ENCODE results near the gene NET1.

- TF ChIP-seq CTCF (IDR thresholded peaks at IDR 0.05 in 8 of 11, conservative IDR thresholded peaks at IDR 0.05 in 3 of 11) (no peak), POLR2AphosphoS5 (IDR thresholded peaks at IDR 0.05) (no peak), POLR2A (IDR thresholded peaks at IDR 0.05) (no peak)
These were observed 4.6 kb downstream of the NET1 start for GRCh38 chr10:5416981-5417380.
